HG03354 (cell line): ENCODE data around the gene SLX1A.
"Not testable (repeated sequence)": the region's sequence is repeated elsewhere in the genome, so short reads cannot be mapped to it uniquely, and the experiment has no call there.

Experiments used
- ATAC-seq: cut with Tn5 transposase; IDR thresholded peaks from one replicate; pipeline ENCODE4 v1.9.1; 2021; ENCODE audit warnings: mild to moderate bottlenecking; ENCODE audit not compliant: unreplicated experiment, poor library complexity, severe bottlenecking

SLX1A gene

GRCh38 chr16:30207063-30207704 is 13.5 kb downstream of the SLX1A start:
- ATAC-seq = not testable (repeated sequence)

- ATAC-seq = not testable (repeated sequence)
Observed at GRCh38 chr16:30209032-30209431, 15.4 kb downstream of the SLX1A start.

GRCh38 chr16:30211414-30211813 is 17.7 kb downstream of the SLX1A start:
- ATAC-seq = not testable (repeated sequence)

GRCh38 chr16:30217082-30217481 is 23.4 kb downstream of the SLX1A start:
- not testable (repeated sequence) for ATAC-seq
